GM18520 (cell line): Measurements from ENCODE around the gene SERF1A.
A peak's percentile ranks its signal among the peaks of the same experiment; 100 is the strongest.
"Not testable (repeated sequence)": the region's sequence is repeated elsewhere in the genome, so short reads cannot be mapped to it uniquely, and the experiment has no call there.

ENCODE experiments used
- ATAC-seq: cut with Tn5 transposase; IDR thresholded peaks from one replicate; pipeline ENCODE4 v1.9.1; 2021; ENCODE audit not compliant: unreplicated experiment

The SERF1A gene

GRCh38 chr5:70900533-70901271, at the start of gene SERF1A:
Gene SERF1A (plus strand): TSS chr5:70900669. CDS start chr5:70900870, 201 bp downstream.
- peak; percentile 85 for ATAC-seq

GRCh38 chr5:70866778-70867177, 33.7 kb upstream of the SERF1A start:
- not testable (repeated sequence) for ATAC-seq

- ATAC-seq, result not testable (repeated sequence)
These were observed 29.8 kb upstream of the SERF1A start for GRCh38 chr5:70870626-70871025.

GRCh38 chr5:70896076-70896475, 4.4 kb upstream of the SERF1A start:
- not testable (repeated sequence) for ATAC-seq

- ATAC-seq, result peak; percentile 1
These were observed 753 bp downstream of the SERF1A start for GRCh38 chr5:70901272-70901571.

- not testable (repeated sequence) for ATAC-seq
These were observed 6.2 kb downstream of the SERF1A start for GRCh38 chr5:70906624-70907023.

- not testable (repeated sequence) for ATAC-seq
These were observed 16.4 kb downstream of the SERF1A start for GRCh38 chr5:70916829-70917228.

GRCh38 chr5:70925211-70925562, 24.7 kb downstream of the SERF1A start:
- not testable (repeated sequence) for ATAC-seq

- not testable (repeated sequence) for ATAC-seq
These were observed 31.4 kb downstream of the SERF1A start for GRCh38 chr5:70931709-70932368.

- not testable (repeated sequence) for ATAC-seq
These were observed 32.1 kb downstream of the SERF1A start for GRCh38 chr5:70932560-70932959.

- not testable (repeated sequence) for ATAC-seq
These were observed 52.6 kb downstream of the SERF1A start for GRCh38 chr5:70953068-70953467.
